Smooth muscle cell (in vitro differentiated cells): Measurements from ENCODE around the gene CCL14. TPM values are rescaled to one million over a fixed set of nuclear protein-coding genes. Genes with fewer than 3 reads are reported as not detected.

ENCODE experiments used
- DNase-seq: peaks from one replicate; lab custom pipeline; 2025; ENCODE audit not compliant: unreplicated experiment; lab: John Stamatoyannopoulos, UW
- H2AFZ ChIP-seq: fragments of 200-600 bp; sonication (generic); 2 replicates; pipeline ENCODE4 v1.6.0; 2016; ENCODE audit warnings: antibody characterized with exemption, low read depth, mild to moderate bottlenecking
- H3F3A ChIP-seq: fragments of 200-600 bp; sonication (generic); 2 replicates; pipeline ENCODE4 v1.6.0; 2017; ENCODE audit warnings: antibody characterized with exemption, low read depth
- H3K27ac ChIP-seq: fragments of 200-600 bp; sonication (generic); 2 replicates; pipeline ENCODE4 v1.5.1; 2016; ENCODE audit warnings: low read depth, mild to moderate bottlenecking
- H3K27me3 ChIP-seq: fragments of 200-600 bp; sonication (generic); 2 replicates; pipeline ENCODE4 v1.6.1; 2016; ENCODE audit warnings: low read depth, mild to moderate bottlenecking
- H3K36me3 ChIP-seq: fragments of 200-600 bp; sonication (generic); 2 replicates; pipeline ENCODE4 v1.5.1; 2016; ENCODE audit warnings: low read depth
- H3K4me1 ChIP-seq: fragments of 200-600 bp; sonication (generic); 2 replicates; pipeline ENCODE4 v1.5.1; 2016; ENCODE audit warnings: low read depth
- H3K4me2 ChIP-seq: fragments of 200-600 bp; sonication (generic); 2 replicates; pipeline ENCODE4 v1.6.0; 2016; ENCODE audit warnings: mild to moderate bottlenecking
- H3K4me3 ChIP-seq: fragments of 200-600 bp; sonication (generic); 2 replicates; pipeline ENCODE4 v1.5.1; 2016; ENCODE audit warnings: mild to moderate bottlenecking
- H3K79me2 ChIP-seq: fragments of 200-600 bp; sonication (generic); 2 replicates; pipeline ENCODE4 v1.6.0; 2016; ENCODE audit warnings: low read depth, mild to moderate bottlenecking
- H3K9ac ChIP-seq: fragments of 200-600 bp; sonication (generic); 2 replicates; pipeline ENCODE4 v1.6.0; 2016; ENCODE audit warnings: low read depth
- H3K9me3 ChIP-seq: fragments of 200-600 bp; sonication (generic); replicated peaks from 2 replicates; pipeline ENCODE4 v1.5.1; 2016; ENCODE audit warnings: low read depth
- H4K20me1 ChIP-seq: fragments of 200-600 bp; sonication (generic); 2 replicates; pipeline ENCODE4 v1.6.0; 2016; ENCODE audit warnings: low read depth
- WGBS: methylation state at CpG from one replicate; pipeline ENCODE4 v1.1.7; 2016; ENCODE audit warnings: low lambda C conversion rate; 5-methylcytosine and 5-hydroxymethylcytosine counted together
- polyA plus RNA-seq: library from polyadenylated mRNA; unstranded; fragments of >200 nt; fragmentation: Nextera tagmentation; extraction: Ambion mirVana; gene quantifications from 2 replicates; pipeline ENCODE4 v1.2.1, GENCODE V29; 2016
- total RNA-seq: library from RNA; depleted of rRNA; stranded (reverse); fragments of >200 nt; gene quantifications from 2 replicates; pipeline ENCODE4 v1.2.3, GENCODE V29; 2014
- TF ChIP-seq, protein P1 (sequence below): fragments of 200-600 bp; sonication (generic); IDR thresholded peaks from 2 replicates; pipeline ENCODE4 v1.5.1; 2017; ENCODE audit warnings: borderline replicate concordance, mild to moderate bottlenecking, antibody characterized with exemption; ENCODE audit not compliant: insufficient read depth, poor library complexity, severe bottlenecking

The CCL14 gene
- total and polyA plus RNA-seq, 2 experiments from 2014 or later: not detected

DNA sequence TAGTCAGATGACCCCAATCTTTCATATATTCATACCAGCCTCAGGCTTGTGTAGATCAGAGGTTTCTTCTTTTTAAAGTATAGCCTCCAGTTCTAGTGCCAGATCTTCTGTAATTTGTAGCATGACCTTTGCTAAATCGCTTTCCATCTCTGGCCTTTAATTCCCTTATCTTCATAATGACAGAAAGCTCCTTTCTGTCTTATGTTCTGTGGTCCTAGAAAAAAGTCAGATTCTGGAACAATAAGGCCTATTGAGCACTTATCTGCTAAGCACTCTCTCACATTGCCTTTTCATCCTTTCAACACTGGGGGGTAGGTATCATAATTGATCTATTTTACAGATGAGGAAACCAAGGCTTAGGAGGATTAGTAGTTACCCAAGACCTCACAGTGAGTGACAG is 14.5 kb downstream of the CCL14 start:
- peaks cover 7% of the 10 kb centered on the region for H3K27me3 ChIP-seq
- H2AFZ ChIP-seq: no peak overlapping the region
- no peaks in the 10 kb centered on the region for H3K36me3 ChIP-seq
- no peak overlapping the region for H3K4me2 ChIP-seq
- H3K9ac ChIP-seq: no peak overlapping the region
- 19% methylated on average over 1 of the region's 1 CpG for WGBS
- H3K79me2 ChIP-seq: no peaks in the 10 kb centered on the region
- H3F3A ChIP-seq: no peaks in the 10 kb centered on the region
- no peak overlapping the region for H3K4me3 ChIP-seq
- no peaks in the 10 kb centered on the region for H3K9me3 ChIP-seq
- TF ChIP-seq, protein P1, sequence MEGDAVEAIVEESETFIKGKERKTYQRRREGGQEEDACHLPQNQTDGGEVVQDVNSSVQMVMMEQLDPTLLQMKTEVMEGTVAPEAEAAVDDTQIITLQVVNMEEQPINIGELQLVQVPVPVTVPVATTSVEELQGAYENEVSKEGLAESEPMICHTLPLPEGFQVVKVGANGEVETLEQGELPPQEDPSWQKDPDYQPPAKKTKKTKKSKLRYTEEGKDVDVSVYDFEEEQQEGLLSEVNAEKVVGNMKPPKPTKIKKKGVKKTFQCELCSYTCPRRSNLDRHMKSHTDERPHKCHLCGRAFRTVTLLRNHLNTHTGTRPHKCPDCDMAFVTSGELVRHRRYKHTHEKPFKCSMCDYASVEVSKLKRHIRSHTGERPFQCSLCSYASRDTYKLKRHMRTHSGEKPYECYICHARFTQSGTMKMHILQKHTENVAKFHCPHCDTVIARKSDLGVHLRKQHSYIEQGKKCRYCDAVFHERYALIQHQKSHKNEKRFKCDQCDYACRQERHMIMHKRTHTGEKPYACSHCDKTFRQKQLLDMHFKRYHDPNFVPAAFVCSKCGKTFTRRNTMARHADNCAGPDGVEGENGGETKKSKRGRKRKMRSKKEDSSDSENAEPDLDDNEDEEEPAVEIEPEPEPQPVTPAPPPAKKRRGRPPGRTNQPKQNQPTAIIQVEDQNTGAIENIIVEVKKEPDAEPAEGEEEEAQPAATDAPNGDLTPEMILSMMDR: no peak
- no peak overlapping the region for H3K27ac ChIP-seq
- H4K20me1 ChIP-seq: no peaks in the 10 kb centered on the region
- no peaks in the 10 kb centered on the region for H3K4me1 ChIP-seq
- no peak for DNase-seq

GRCh38 chr17:35969558-35970380 is 16.8 kb downstream of the CCL14 start:
- Histone ChIP-seq H3K4me3 (no peak overlapping the region), H3F3A (no peaks in the 10 kb centered on the region), H3K4me2 (no peak overlapping the region), H3K9me3 (no peaks in the 10 kb centered on the region), H3K79me2 (no peaks in the 10 kb centered on the region), H2AFZ (no peak overlapping the region), H4K20me1 (no peaks in the 10 kb centered on the region), H3K27me3 (no peaks in the 10 kb centered on the region), H3K9ac (no peak overlapping the region), H3K36me3 (no peaks in the 10 kb centered on the region), H3K27ac (no peak overlapping the region), H3K4me1 (no peaks in the 10 kb centered on the region)
- TF ChIP-seq, protein P1: peak; percentile 73
- peak; percentile 31 for DNase-seq
- 48% methylated on average over 8 of the region's 8 CpGs for WGBS

DNA sequence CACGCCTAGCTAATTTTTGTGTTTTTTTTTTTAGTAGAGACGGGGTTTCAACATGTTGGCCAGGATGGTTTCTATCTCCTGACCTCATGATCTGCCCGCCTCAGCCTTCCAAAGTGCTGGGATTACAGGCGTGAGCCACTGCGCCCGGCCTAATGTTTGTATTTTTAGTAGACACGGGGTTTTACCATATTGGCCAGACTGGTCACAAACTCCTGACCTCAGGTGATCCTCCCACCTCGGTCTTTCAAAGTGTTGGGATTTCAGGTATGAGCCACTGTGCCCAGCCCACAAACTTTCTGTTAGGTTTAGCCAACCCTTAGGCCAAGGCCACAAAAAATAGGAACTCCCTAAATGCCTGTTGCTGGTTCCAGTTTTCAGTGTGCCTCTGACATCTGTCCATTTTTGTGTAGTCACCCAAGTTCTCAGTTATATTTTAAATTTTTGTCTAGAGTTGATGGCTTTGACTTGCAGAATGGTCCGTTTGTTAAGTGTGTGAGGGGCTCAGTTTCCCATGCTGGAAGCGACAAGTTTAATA is 17.9 kb downstream of the CCL14 start:
- H4K20me1 ChIP-seq: no peaks in the 10 kb centered on the region
- no peak overlapping the region for H3K9ac ChIP-seq
- peaks cover under 1% of the 10 kb centered on the region for H3K27me3 ChIP-seq
- H3K4me2 ChIP-seq: no peak overlapping the region
- H2AFZ ChIP-seq: no peak overlapping the region
- H3K9me3 ChIP-seq: no peaks in the 10 kb centered on the region
- DNase-seq: no peak
- 85% methylated on average over 10 of the region's 10 CpGs for WGBS
- no peak overlapping the region for H3K27ac ChIP-seq
- TF ChIP-seq, protein P1: no peak
- no peaks in the 10 kb centered on the region for H3F3A ChIP-seq
- no peaks in the 10 kb centered on the region for H3K79me2 ChIP-seq
- no peaks in the 10 kb centered on the region for H3K4me1 ChIP-seq
- no peak overlapping the region for H3K4me3 ChIP-seq
- no peaks in the 10 kb centered on the region for H3K36me3 ChIP-seq
